ENCODE data around the gene EMID1.

EMID1 gene

GRCh38 chr22:29184849-29185490, 20.7 kb upstream of the EMID1 start:
- POLR2A ChIA-PET: no interaction called here
- DNase-seq (ENCODE audit: extremely low spot score): no peak
- TF ChIP-seq ARNT (IDR thresholded peaks at IDR 0.05) (no peak), TARDBP (IDR thresholded peaks at IDR 0.05) (no peak), CTBP1 (IDR thresholded peaks at IDR 0.05; ENCODE audit: borderline replicate concordance) (no peak), ELF4 (IDR thresholded peaks at IDR 0.05) (no peak), SP1 (IDR thresholded peaks at IDR 0.05) (no peak), FOXM1 (IDR thresholded peaks at IDR 0.05; ENCODE audit: borderline replicate concordance) (no peak), NFRKB (IDR thresholded peaks at IDR 0.05) (no peak), FOXK2 (IDR thresholded peaks at IDR 0.05) (no peak), L3MBTL2 (conservative IDR thresholded peaks at IDR 0.05) (no peak), HDGF (IDR thresholded peaks at IDR 0.05; ENCODE audit: borderline replicate concordance) (no peak), LEF1 (IDR thresholded peaks at IDR 0.05; ENCODE audit: borderline replicate concordance) (no peak)
- CTCF ChIA-PET: no interaction called here

- no peak for DNase-seq (ENCODE audit: extremely low spot score)
- TF ChIP-seq HDGF (IDR thresholded peaks at IDR 0.05; ENCODE audit: borderline replicate concordance) (no peak), L3MBTL2 (conservative IDR thresholded peaks at IDR 0.05) (no peak), ZNF384 (IDR thresholded peaks at IDR 0.05) (no peak), CTBP1 (IDR thresholded peaks at IDR 0.05; ENCODE audit: borderline replicate concordance) (no peak), FOXK2 (IDR thresholded peaks at IDR 0.05) (no peak), SUZ12 (IDR thresholded peaks at IDR 0.05) (no peak), PKNOX1 (IDR thresholded peaks at IDR 0.05) (no peak), TARDBP (IDR thresholded peaks at IDR 0.05) (no peak), NFRKB (IDR thresholded peaks at IDR 0.05) (no peak), ELF4 (IDR thresholded peaks at IDR 0.05) (no peak), FOXA1 (IDR thresholded peaks at IDR 0.05) (no peak), FOXM1 (IDR thresholded peaks at IDR 0.05; ENCODE audit: borderline replicate concordance) (no peak), BHLHE40 (IDR thresholded peaks at IDR 0.05; ENCODE audit: borderline replicate concordance) (no peak), ARNT (IDR thresholded peaks at IDR 0.05) (no peak), SP1 (IDR thresholded peaks at IDR 0.05) (no peak), LEF1 (IDR thresholded peaks at IDR 0.05; ENCODE audit: borderline replicate concordance) (no peak)
- ChIA-PET CTCF (interaction anchor here (0.8 kb wide), 1 partner anchor 16 kb away, joined by 3 read pairs; no protein-coding TSS in a partner anchor), POLR2A (no interaction called here)
These were observed 19.4 kb upstream of the EMID1 start for GRCh38 chr22:29186302-29186701.

- POLR2A ChIA-PET: no interaction called here
- no peak for TF ChIP-seq SUZ12 (IDR thresholded peaks at IDR 0.05)
- TF ChIP-seq ELF4 (IDR thresholded peaks at IDR 0.05): no peak
- no peak for TF ChIP-seq FOXM1 (IDR thresholded peaks at IDR 0.05; ENCODE audit: borderline replicate concordance)
- no peak for TF ChIP-seq FOXA1 (IDR thresholded peaks at IDR 0.05)
- no peak for TF ChIP-seq FOXK2 (IDR thresholded peaks at IDR 0.05)
- CTCF ChIA-PET: no interaction called here
- no peak for DNase-seq (ENCODE audit: extremely low spot score)
These were observed 17.9 kb upstream of the EMID1 start for GRCh38 chr22:29187831-29188230.

GRCh38 chr22:29190051-29190450, 15.6 kb upstream of the EMID1 start:
- DNase-seq (ENCODE audit: extremely low spot score): peak; percentile 6
- TF ChIP-seq PKNOX1 (IDR thresholded peaks at IDR 0.05): no peak
- ChIA-PET POLR2A (no interaction called here), CTCF (interaction anchor here (0.7 to 1.1 kb wide), 2 partner anchors 25 to 36 kb away, joined by 3 to 4 read pairs; no protein-coding TSS in a partner anchor)

GRCh38 chr22:29190918-29191317, 14.8 kb upstream of the EMID1 start:
- POLR2A ChIA-PET: no interaction called here
- CTCF ChIA-PET: interaction anchor here (0.5 to 1.1 kb wide), 2 partner anchors 37 to 103 kb away, joined by 3 read pairs; no protein-coding TSS in a partner anchor
- DNase-seq (ENCODE audit: extremely low spot score): no peak
- TF ChIP-seq FOXK2 (IDR thresholded peaks at IDR 0.05): no peak
- TF ChIP-seq NFRKB (IDR thresholded peaks at IDR 0.05): no peak
- TF ChIP-seq HDGF (IDR thresholded peaks at IDR 0.05; ENCODE audit: borderline replicate concordance): no peak
- no peak for TF ChIP-seq LEF1 (IDR thresholded peaks at IDR 0.05; ENCODE audit: borderline replicate concordance)
- TF ChIP-seq L3MBTL2 (conservative IDR thresholded peaks at IDR 0.05): no peak
- no peak for TF ChIP-seq ELF4 (IDR thresholded peaks at IDR 0.05)
- no peak for TF ChIP-seq ZNF384 (IDR thresholded peaks at IDR 0.05)
- TF ChIP-seq FOXM1 (IDR thresholded peaks at IDR 0.05; ENCODE audit: borderline replicate concordance): no peak
- no peak for TF ChIP-seq BHLHE40 (IDR thresholded peaks at IDR 0.05; ENCODE audit: borderline replicate concordance)
- TF ChIP-seq PKNOX1 (IDR thresholded peaks at IDR 0.05): no peak
- no peak for TF ChIP-seq FOXA1 (IDR thresholded peaks at IDR 0.05)
- TF ChIP-seq TARDBP (IDR thresholded peaks at IDR 0.05): no peak
- no peak for TF ChIP-seq SUZ12 (IDR thresholded peaks at IDR 0.05)
- no peak for TF ChIP-seq ARNT (IDR thresholded peaks at IDR 0.05)
- TF ChIP-seq SP1 (IDR thresholded peaks at IDR 0.05): no peak
- no peak for TF ChIP-seq CTBP1 (IDR thresholded peaks at IDR 0.05; ENCODE audit: borderline replicate concordance)

GRCh38 chr22:29193021-29193420, 12.7 kb upstream of the EMID1 start:
- CTCF ChIA-PET: interaction anchor here (1.2 kb wide), 1 partner anchor 11 kb away, joined by 5 read pairs; no protein-coding TSS in a partner anchor
- TF ChIP-seq BHLHE40 (IDR thresholded peaks at IDR 0.05; ENCODE audit: borderline replicate concordance) (no peak), L3MBTL2 (conservative IDR thresholded peaks at IDR 0.05) (no peak), FOXM1 (IDR thresholded peaks at IDR 0.05; ENCODE audit: borderline replicate concordance) (no peak), ELF4 (IDR thresholded peaks at IDR 0.05) (no peak), FOXA1 (IDR thresholded peaks at IDR 0.05) (no peak), SUZ12 (IDR thresholded peaks at IDR 0.05) (no peak), PKNOX1 (IDR thresholded peaks at IDR 0.05) (no peak), CTBP1 (IDR thresholded peaks at IDR 0.05; ENCODE audit: borderline replicate concordance) (no peak), ZNF384 (IDR thresholded peaks at IDR 0.05) (no peak), FOXK2 (IDR thresholded peaks at IDR 0.05) (no peak), SP1 (IDR thresholded peaks at IDR 0.05) (no peak), NFRKB (IDR thresholded peaks at IDR 0.05) (no peak), TARDBP (IDR thresholded peaks at IDR 0.05) (no peak), ARNT (IDR thresholded peaks at IDR 0.05) (no peak), HDGF (IDR thresholded peaks at IDR 0.05; ENCODE audit: borderline replicate concordance) (no peak), LEF1 (IDR thresholded peaks at IDR 0.05; ENCODE audit: borderline replicate concordance) (no peak)
- POLR2A ChIA-PET: no interaction called here
- no peak for DNase-seq (ENCODE audit: extremely low spot score)

All from HEK293T (cell line).